ENCODE measurements around the gene SLC49A4.
"Not testable (repeated sequence)": the region's sequence is repeated elsewhere in the genome, so short reads cannot be mapped to it uniquely, and the experiment has no call there.

Gene SLC49A4, protein sequence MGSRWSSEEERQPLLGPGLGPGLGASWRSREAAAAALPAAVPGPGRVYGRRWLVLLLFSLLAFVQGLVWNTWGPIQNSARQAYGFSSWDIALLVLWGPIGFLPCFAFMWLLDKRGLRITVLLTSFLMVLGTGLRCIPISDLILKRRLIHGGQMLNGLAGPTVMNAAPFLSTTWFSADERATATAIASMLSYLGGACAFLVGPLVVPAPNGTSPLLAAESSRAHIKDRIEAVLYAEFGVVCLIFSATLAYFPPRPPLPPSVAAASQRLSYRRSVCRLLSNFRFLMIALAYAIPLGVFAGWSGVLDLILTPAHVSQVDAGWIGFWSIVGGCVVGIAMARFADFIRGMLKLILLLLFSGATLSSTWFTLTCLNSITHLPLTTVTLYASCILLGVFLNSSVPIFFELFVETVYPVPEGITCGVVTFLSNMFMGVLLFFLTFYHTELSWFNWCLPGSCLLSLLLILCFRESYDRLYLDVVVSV

DNA sequence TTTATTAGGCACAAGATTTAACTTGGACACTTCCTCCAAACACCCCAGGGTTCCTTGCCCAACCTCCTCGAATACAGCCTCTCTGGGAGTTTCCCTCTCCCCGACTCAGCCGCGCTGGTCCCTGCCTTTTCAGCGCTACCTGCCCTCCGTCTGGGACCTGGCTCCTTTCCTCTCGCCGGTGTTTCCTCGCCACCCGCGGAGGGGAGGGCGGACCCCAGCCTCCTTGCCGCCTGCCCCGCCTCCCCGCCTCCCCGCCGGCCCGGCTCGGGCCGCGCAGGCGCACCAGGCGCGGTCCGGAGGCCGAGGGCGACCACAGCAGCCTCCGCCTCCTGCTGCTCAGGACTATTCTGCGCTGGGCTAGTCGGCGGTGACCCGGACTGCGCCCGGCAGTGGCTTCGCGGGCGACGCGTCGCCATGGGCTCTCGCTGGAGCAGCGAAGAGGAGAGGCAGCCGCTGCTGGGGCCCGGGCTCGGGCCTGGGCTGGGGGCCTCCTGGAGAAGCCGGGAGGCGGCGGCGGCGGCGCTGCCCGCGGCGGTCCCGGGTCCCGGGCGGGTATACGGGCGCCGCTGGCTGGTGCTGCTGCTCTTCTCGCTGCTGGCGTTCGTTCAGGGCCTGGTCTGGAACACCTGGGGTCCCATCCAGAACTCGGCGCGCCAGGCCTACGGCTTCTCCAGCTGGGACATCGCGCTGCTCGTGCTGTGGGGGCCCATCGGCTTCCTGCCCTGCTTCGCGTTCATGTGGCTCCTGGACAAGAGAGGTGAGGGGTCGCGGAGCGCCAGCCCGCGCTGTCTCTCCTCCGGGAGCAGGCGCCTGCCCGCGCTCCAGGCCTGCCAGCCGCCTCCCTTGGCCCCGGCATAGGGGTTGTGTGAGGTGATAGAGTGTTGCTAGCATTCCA lies at the start of gene SLC49A4:
Gene SLC49A4, plus strand, starts transcription at position 291 of the 895 bp plus-strand sequence. Its CDS starts 124 bp downstream, at position 415.
- DNase-seq: no peak

DNA sequence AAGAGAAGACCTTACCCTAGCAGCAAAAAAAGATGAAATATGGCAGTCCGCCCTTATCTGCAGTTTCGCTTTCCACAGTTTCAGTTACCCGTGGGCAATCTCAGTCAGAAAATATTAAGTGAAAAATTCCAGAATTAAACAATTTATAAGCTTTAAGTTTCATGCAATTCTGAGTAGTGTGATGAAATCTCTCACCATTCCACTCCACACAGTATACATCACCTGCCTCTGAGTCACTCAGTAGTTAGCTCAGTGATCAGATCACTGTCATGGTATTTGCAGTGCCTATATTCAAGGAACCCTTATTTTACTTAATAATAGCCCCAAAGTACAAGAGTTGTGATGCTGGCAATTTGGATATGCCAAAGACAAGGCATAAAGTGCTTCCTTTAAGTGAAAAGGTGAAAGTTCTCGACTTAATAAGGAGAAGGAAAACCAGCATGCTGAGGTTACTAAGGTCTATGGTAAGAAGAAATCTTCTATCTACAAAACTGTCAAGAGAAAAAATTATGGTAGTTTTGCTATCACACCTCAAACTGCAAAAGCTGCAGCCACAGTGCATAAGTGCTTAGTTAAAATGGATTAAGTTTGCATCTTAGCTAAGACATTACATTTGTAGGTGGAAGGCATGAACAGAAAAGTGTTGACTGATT lies 49.4 kb upstream of the SLC49A4 start:
- no peak for DNase-seq

DNA sequence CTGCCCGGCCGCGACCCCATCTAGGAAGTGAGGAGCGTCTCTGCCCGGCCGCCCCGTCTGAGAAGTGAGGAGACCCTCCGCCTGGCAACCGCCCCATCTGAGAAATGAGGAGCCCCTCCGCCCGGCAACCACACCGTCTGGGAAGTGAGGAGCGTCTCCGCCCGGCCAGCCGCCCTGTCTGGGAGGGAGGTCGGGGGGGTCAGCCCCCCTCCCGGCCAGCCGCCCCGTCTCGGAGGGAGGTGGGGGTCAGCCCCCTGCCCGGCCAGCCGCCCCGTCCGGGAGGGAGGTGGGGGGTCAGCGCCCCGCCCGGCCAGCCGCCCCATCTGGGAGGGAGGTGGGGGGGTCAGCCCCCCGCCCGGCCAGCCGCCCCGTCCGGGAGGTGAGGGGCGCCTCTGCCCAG lies 47.6 kb upstream of the SLC49A4 start:
- not testable (repeated sequence) for DNase-seq

DNA sequence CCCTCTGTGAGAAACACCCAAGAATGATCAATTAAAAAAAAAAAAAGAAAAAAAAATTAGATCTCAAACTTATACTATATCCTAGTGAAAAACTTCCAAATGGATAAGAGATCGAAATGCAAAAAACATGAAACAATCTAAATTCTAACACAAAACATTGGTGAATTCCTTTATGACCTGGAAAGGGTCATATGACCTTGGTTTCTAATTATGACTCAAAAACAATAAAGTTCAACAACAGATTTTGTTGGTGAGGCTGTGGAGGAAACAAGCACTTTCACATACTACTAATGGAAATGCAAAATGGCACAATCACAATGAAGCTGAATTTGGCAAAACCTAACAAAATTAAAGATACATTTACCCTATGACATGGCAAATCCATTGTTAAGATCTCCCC lies 46.5 kb upstream of the SLC49A4 start:
- DNase-seq: no peak

DNA sequence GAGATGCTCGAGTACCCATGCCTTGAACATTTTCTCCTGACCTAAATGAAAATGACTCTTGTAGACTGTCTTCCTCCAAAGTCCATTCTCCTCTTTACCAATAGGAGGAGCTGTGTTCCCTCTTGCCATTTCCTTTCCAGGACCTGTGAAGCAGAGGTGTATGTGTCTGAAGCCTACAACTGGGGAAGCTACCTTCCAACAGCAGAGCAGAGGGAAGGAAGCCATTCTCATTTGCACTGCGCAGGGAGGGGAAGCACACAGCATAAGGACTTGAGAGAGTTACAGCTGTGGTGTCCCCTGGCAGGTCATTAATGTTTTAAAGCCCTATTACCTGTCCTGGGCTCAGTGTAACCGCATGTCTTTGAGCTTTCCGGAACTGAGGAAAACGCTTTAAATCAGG lies 39.9 kb upstream of the SLC49A4 start:
- DNase-seq: no peak

DNA sequence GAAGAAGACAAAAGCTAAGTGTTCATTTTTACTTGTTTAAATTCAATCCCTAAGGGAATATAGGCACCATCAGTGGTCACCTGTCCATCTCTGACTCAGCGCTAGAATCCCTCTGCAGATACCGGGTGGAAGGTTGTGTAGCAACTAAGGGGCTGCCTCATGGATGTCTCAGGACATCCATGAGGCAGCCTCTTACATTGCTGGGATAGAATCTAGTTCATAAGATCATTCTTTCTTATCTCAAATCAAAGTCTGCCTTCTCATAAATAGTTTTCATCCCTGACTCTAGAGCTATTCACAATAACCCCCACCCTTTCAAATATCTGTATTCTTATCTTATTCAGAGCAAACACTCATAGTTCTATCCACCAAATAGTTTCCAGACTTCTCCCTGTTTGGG lies 39.4 kb upstream of the SLC49A4 start:
- DNase-seq: no peak

DNA sequence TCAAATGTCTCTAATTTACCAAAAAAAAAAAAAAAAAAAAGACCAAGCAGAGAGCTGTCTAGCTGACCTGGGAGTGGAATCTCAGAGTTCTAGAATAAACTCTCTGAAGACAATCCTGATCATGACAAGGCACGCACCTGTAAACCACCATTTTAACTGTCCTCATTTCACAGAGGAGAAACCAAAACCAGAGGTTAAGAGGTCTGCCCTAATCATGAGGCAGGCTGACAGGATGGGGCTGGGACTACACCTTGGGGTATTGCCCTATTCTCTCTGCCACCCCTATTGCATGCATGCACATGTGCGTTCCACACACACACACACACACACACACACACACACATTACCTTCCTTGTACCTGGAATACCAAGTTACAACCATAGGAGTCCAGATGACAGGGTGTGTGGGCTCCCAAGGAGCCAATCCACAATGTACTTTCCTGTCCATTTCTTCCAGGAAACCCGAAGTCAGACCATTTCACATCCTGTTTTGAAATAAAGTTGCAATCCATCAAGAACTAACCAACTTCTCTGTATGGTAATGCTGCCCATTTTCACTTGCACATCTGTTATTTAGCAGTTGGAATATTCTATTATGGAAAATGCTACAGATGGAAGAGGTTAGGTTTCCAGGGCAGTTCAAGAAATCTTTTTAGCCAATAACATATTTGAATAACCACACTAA lies 35.9 kb upstream of the SLC49A4 start:
- no peak for DNase-seq

DNA sequence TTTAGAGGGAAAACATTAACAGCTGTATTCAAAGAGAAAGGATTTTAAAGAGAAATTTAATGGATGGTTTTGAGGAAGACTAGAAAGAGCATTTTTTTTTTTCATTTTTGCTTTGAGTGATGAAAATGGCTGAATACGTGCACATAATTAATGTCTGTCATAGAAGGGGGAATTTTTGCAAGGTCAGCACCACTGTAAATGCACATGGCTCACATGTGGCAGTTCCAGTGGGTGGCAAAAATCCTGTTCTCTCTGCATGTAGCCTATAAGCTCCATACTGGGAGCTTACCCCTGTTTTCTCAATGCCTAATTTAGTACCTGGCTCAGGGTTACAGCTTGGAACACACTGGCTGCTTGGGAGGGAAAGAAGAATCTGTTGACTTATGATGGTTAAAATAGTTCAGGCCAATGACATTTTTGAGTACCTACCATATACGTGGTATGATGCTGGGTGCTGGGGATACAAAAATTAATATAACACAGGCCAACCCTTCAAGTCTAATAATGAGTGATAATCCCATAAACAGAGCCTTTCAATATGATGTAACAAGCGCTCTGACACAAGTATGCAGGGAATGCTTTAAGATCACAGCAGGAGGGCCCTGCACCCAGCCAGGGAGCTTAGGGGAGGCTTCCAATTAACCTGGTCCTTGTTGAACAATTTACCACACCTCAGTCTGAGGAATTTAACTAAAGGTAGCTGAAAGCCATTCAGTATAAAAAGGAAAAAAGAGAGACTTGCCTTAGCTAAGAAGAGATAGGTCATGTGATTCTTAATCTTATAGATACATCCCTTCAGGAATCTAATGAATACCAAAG lies 34.2 kb upstream of the SLC49A4 start:
- DNase-seq: no peak

DNA sequence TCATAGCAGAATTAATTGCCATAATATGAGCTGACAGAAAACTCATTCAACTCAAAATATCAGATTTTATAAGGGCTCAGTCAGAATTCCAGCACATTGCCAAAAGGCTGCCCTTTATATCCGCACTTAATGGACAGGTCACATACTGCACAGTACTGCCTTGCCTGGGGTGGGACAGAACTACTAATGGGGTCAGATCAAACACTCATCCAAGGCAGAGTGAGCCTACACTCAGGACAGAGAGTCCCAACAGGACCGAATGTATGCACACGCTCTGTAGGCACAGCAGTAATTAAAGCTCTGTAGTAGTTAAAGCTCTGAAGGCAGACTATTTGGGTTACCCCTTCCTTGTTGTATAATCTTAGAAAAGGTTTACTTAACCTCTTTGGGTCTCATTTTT lies 28.4 kb upstream of the SLC49A4 start:
- no peak for DNase-seq

DNA sequence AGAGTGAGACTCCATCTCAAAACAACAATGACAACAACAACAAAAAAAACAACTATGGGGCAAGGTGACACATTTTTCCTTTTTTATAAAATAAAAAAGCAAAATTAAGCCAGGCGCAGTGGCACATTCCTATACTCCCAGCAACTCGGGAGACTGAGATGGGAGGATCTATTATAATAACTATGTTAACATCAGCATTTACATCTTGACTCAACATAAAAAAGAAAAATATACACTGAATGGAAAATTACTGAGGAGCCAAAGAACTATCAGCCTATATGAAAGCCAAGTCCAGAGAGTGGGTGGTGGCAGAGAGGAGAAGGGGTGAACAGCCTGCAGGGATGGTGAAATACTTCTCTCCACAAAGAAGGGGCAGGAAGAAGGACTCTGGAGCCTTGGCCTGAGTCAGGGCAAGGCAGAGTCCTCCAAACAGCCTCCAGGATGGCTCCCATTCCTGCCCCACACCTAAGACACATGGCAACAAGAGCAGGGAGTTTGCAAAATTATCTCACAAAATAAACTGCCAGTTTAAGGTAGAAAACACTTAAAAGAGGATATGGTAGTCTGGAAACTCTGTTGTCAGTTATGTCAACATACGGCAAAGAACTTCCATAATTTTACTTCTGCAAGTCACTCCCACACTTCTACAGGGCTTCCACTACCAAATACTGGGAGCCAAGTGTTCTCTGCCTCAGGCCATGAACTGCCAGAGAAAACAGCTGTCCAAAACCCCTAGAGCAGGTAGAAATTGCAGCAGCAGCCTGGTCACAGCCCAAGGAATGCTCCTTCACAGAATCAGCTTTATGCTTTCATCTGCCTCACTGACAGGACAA lies 27.1 kb upstream of the SLC49A4 start:
- no peak for DNase-seq

DNA sequence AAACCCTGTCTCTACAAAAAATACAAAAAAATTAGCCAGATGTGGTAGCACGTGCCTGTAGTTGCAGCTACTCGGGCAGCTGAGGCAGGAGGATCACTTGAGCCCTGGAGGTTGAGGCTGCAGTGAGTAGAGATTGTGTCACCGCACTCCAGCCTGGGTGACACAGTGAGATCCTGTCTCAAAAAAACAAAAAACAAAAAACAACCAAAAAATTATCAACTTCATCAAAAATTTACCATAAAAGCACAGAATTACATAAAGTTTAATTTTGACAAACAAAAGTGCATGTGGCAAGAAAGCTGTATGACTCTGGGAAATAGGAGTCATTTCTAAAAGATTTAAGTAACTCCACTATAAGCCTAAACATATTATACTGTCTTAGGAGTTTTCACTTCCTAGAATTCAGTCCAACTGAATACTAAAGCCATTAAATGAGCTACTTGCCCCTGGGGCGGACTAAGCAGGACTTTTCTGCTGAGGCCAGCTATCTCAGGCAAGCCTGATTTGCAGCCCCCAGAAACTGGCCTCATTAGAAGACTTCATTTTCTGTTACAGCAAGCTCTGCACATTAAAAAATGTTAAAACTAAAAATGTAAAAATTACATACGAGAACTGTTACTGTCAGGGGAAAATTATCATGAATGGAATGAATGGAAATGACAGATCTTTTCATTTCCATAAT lies 24.2 kb upstream of the SLC49A4 start:
- DNase-seq: no peak

DNA sequence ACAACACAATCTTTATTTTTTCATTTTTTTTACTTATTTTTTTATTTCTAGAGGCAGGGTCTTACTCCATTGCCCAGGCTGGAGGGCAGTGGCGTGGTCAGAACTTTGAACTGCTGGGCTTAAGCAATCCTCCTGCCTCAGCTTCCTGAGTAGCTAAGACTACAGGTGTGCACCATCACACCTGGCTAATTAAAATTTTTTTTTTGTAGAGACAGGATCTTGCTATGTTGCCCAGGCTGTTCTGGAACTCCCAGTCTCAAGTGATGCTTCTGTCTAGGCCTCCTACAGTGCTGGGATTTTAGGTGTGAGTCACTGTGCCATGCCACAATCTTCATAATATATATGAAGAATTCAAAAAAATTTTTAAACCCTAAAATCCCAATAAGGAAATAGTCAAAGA lies 22.0 kb upstream of the SLC49A4 start:
- no peak for DNase-seq

DNA sequence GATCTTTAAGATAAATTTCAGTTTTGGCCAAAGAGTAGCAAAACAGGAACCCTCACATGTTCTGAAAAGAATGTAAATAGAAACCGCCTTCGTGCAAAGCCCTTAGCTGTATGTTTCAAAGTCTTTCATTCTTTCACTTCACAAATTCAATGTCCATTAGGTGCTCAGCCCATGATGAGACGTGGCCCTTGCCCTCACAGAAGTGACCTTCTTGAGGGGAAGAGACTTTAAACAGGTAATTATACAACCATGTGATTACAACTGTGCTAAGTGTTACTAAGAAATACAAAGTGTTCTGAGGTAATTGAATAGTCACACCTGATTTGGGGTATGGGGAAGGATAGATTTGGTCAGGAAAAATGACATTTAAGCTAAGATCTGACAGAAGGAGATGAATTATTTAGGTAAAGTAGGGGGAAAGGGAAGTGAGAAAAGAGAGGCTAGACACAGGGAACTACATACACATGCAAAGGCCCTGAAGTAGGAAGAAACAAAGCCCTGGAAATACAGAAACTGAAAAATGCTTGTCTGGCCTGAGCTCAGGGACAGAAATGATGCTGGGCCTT lies 20.8 kb upstream of the SLC49A4 start:
- no peak for DNase-seq

DNA sequence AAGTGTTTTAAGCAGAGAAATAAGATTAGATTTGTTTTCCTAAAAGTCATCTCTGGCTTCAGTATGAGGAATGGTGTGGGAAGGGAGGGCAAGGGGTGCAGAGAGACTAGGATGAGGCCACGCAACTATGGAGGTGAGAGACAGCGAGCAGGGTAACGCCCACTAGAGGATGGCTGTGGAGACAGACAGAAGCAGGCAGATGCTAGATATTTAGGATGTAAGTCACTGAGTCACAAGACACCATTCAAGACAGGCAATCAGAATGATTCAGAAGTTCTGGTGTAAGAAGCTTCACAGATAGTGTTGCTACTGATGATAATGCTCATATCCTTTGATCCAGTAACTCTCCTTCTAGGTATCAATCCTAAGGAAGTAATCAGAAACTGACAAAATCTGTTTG lies 20.3 kb upstream of the SLC49A4 start:
- no peak for DNase-seq

DNA sequence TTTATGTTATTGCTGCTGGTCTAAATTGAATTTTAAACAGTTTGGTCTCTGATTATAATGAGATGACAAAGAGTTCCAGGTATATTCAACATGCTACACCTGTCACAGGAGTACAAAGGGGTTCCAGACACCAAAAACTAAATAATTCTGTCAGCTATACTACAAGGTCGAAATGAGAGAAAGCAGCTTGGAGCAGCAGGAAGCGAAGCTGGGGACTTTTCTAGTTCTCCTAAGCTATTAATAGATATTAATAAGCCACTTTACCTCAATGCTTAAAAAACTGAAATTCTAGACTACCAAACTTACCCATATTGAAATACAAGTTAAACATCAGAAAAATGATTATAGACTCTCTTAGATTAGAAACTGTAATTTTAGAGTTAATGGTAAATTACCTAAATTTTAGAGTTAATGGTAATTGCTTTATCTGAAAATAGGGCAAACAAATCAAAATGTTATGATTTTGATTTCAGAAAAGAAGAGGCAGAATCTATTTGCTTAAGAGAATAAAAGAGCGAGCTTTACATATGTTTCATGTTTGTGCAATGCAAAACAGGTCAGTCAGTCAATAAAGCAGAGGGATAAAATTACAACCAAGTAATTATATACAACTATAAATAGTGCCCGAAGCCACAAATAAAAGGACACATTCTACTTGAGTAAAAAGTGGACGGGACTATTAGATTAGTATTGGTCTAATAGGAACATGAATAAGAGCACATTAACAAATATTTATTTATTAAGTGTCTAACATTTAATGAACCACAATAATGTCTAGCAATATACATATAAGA lies 18.0 kb upstream of the SLC49A4 start:
- DNase-seq: no peak

DNA sequence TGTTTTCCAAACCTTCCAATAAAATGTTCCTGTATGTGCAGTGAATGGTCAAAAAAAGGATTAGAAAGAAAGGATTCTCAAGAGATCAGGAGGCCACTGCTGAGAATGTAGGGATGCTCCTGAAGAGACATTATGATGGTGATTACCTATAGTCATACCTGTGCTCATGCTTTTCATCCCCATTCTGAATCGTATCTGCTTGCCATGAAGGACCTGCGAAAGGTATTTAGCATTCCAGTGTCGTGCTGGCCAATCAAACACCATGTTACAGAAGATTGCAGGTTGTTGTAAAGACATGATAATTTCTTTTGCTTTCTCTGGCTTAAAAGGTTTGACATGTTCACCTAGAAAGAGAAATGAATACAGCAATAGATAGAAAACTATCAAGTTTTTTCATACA lies 17.3 kb upstream of the SLC49A4 start:
- no peak for DNase-seq

DNA sequence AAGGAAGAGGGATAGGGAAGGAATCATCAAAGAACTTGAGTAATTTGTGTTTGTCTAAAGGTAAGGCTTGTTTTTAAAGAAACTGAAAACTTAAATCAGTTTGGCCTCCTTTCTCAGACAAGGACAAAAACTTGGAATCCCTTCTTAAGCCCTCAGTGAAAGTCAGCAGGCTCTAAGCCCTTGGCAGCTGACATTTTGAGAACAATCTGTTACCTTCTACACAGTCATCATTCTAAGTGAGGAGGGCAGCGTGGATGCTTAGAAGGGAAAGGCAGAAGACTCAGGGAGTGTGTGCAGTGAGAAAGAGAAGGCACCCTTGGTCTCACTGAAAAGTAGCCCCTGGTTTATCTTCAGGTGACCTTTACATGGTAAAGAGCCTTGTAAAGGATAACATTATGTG lies 12.1 kb upstream of the SLC49A4 start:
- no peak for DNase-seq

DNA sequence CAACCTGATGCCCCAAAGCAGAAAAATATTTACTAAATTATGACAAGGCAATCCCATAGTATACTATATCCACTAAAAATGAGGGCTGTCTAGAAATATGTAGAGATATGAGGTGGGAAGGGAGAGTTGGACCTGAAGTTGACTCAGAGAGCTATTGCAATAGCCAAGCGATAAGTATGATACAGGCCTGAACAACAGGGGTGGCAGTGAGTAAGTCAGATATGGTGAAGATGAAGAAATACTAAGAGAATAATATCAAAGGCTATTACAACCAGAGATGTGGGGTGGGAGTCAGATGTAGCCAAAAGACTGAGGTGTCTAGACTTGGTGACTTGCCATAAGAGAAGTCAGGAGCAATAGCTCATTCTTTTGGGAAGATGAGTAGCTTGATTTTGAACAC lies 10.4 kb upstream of the SLC49A4 start:
- no peak for DNase-seq

DNA sequence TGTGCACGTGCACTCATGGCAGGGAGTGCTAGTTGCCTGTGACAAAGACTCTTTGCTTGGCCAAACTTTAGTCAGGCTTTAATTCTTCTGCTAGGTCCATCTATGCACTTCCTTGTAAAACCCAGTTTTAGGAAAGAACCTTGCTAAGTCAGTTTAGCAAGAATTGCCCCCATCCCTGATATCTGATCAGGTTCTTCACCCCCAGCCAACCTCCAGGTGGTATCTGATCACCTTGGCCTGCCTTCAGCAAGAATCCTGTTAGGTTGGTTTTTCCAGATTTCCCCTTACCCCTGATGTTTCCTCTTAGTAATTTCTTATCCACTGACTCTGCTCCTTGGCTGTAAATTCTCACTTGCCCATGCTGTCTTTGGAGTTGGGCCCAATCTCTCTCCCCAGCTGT lies 9.6 kb upstream of the SLC49A4 start:
- DNase-seq: no peak

Measured in NCI-H1105 (cell line).